Uterus (tissue), 2 donors: ENCODE data around the gene TRPC5OS.

Source experiments
- POLR2A ChIP-seq, 2 donors: fragments of 450-650 bp; IDR thresholded peaks; one replicate each; pipeline ENCODE4 v1.6.1; 2016; ENCODE audit warnings: antibody characterized with exemption in 2 of 2, mild to moderate bottlenecking in 1 of 2, moderate library complexity in 1 of 2
- TF ChIP-seq, protein P1 (sequence below), 4 experiments: fragments of 200-600 bp in 2 of 4; fragments of 450-650 bp in 2 of 4; sonication (generic) in 2 of 4; IDR thresholded peaks; one replicate each; pipeline ENCODE4 v1.5.1; 2016 to 2019; ENCODE audit warnings: antibody characterized with exemption in 4 of 4, mild to moderate bottlenecking in 2 of 4, moderate library complexity in 1 of 4

GRCh38 chrX:111854556-111855490 is 21.2 kb upstream of the TRPC5OS start:
- no peak for TF ChIP-seq POLR2A (IDR thresholded peaks at IDR 0.05)
- TF ChIP-seq, protein P1, sequence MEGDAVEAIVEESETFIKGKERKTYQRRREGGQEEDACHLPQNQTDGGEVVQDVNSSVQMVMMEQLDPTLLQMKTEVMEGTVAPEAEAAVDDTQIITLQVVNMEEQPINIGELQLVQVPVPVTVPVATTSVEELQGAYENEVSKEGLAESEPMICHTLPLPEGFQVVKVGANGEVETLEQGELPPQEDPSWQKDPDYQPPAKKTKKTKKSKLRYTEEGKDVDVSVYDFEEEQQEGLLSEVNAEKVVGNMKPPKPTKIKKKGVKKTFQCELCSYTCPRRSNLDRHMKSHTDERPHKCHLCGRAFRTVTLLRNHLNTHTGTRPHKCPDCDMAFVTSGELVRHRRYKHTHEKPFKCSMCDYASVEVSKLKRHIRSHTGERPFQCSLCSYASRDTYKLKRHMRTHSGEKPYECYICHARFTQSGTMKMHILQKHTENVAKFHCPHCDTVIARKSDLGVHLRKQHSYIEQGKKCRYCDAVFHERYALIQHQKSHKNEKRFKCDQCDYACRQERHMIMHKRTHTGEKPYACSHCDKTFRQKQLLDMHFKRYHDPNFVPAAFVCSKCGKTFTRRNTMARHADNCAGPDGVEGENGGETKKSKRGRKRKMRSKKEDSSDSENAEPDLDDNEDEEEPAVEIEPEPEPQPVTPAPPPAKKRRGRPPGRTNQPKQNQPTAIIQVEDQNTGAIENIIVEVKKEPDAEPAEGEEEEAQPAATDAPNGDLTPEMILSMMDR (IDR thresholded peaks at IDR 0.05): no peak
